NCI-H2107 (cell line): ENCODE data around the gene STX18.

Source experiments
- DNase-seq: peaks from one replicate; lab custom pipeline; 2025; lab: John Stamatoyannopoulos, UW

Gene STX18

DNA sequence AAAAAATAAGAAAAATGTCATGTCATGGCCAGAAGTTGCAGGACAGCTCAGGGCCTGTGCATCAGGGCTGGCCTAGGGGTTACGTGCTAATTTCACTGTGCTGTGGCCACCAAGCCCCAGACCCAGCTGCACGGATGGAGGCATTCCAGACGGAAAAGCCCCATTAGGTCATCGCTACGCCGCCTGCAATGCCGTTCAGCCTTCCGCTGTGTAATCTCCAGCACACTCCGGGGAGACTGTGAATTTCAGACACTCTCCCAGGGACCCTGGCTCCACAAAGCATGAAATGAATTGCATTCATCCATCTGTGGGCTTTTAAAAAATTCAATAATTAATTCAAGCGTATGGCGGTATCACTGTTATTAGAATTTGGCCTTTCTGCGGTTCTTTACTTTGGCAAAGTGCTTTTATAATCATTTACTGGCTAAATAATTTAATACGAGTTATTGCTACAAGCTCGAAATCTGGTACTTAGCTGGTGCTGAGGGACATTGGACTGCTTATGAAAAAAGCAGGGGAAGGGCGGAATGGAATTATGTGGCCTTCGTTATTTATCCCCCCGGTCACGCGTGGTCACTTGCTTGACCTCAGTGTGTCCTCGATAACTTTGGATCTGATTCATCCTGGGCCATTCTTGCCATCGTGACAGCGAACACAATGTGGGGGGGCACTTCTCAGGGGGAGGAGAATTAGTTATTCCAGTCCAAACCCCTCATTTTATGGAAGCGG is 164.0 kb downstream of the STX18 start:
- DNase-seq: no peak

DNA sequence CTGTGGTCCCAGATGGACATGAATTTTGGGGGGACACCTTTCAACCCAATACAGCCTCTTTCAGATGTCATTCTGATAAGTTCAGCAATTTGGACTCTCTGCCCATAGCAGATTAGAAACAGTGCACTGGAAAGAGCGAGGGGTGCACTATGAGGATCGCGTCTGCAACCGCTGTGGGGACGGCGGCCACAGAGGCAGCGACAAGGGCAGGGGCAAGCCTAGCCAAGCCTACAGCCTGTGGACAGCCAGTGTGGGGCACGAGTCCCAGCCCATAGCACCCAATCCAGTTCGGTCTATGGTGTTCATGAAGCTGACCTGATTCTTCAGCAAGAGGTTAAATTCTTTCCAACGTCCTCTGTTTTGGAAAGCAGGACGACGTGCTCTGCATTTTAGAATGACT is 164.7 kb downstream of the STX18 start:
- no peak for DNase-seq

DNA sequence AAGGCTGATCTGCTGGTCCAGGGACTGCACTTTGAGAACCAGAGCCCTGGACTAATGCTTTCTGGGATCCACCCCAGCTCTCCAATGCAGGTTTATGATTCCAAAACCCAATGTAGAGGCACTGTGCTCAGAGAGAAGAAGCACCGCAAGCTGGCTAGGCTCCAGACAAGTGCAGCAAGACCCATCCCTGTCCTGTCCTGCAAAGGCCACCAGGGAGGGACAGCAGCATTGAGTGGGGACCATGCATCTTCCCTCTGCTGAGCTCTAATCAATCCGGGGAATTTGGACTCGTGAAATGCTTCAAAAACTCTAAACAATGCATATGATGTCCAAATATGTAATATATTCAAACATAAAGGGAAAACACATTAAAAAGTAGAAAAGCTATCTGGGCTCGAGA is 165.8 kb downstream of the STX18 start:
- no peak for DNase-seq

DNA sequence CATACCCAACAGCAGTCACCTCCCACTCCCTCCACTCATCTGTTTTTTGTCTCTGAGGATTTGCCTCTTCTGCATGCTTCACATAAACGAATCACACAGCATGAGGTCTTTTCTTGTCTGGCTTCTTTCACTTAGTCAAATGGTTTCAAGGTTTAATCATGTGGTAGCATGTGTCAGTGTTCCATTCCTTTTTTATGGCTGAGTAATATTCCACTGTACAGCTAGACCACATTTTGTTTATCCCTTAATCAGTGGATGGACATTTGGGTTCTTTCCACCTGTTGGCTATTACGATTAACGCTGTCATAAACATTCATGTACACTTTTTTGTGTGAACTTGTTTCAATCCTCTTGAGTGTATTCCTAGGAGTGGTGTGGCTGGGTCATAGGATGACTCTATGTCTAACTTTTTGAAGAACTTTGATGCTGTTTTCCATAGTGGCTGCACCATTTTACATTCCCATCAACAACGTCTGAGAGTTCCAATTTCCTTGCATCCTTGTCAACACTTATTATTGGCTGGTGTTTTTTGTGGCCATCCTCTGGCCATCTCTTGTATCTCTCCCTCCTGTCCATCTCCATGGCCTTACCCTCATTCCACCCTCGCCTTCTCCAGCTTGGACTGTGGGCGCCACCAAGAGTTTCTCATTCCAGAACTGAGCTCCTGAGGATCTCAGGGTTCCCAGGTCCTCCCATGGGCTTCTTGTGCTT is 167.3 kb downstream of the STX18 start:
- no peak for DNase-seq
